ENCODE data around the gene OPCML. TPM values are rescaled to one million over a fixed set of nuclear protein-coding genes. Genes with fewer than 3 reads are reported as not detected.

The OPCML gene
- total RNA-seq, 1 experiment from 2014 or later: 0.94 TPM

GRCh38 chr11:132429685-132430084, 1102.6 kb downstream of the OPCML start:
- Histone ChIP-seq H3K27me3 (ENCODE audit: insufficient read depth, low read length) (no peaks in the 10 kb centered on the region), H2BK20ac (ENCODE audit: low read depth, low read length, poor library complexity, severe bottlenecking) (no peak overlapping the region), H3K4me1 (ENCODE audit: insufficient read depth, low read length) (no peaks in the 10 kb centered on the region; the same call in 1 of the 2 replicates), H3K18ac (ENCODE audit: insufficient read length, low read depth, low read length) (no peak overlapping the region), H3K23me2 (ENCODE audit: insufficient read length, low read depth, low read length, poor library complexity, severe bottlenecking) (no peaks in the 10 kb centered on the region), H4K20me1 (ENCODE audit: control insufficient read depth, insufficient read depth, insufficient read length) (no peaks in the 10 kb centered on the region), H2BK120ac (ENCODE audit: low read depth, low read length, poor library complexity, severe bottlenecking) (no peak overlapping the region), H3K9ac (ENCODE audit: extremely low read depth, insufficient read length, low read length) (no peak overlapping the region), H3K4me2 (ENCODE audit: insufficient read depth, insufficient read length, low read length) (no peak overlapping the region), H3K56ac (ENCODE audit: insufficient read length, low read depth, low read length) (no peak overlapping the region), H2BK12ac (ENCODE audit: insufficient read length, low read depth, low read length) (no peak overlapping the region), H2AFZ (ENCODE audit: low read length) (no peak overlapping the region), H2AK5ac (ENCODE audit: insufficient read length, low read length) (no peak overlapping the region), H3K27ac (ENCODE audit: insufficient read length, low read depth, low read length) (no peak overlapping the region), H4K5ac (ENCODE audit: insufficient read length, low read depth, low read length) (no peak overlapping the region), H3K79me1 (ENCODE audit: insufficient read depth, low read depth, low read length, poor library complexity, severe bottlenecking) (no peaks in the 10 kb centered on the region), H4K91ac (ENCODE audit: insufficient read length, low read depth, low read length) (no peak overlapping the region), H3K79me2 (ENCODE audit: insufficient read depth, low read length) (no peaks in the 10 kb centered on the region), H2BK15ac (ENCODE audit: low read depth, low read length) (no peak overlapping the region), H2BK5ac (ENCODE audit: insufficient read length, low read length) (no peak overlapping the region), H3K9me3 (ENCODE audit: control insufficient read depth, low read depth, low read length) (no peaks in the 10 kb centered on the region), H3K4ac (ENCODE audit: low read depth, low read length) (no peak overlapping the region), H3K14ac (ENCODE audit: insufficient read depth, low read length) (peak overlapping the region; percentile 16; the same call in 1 of the 2 replicates), H4K8ac (replicated peaks; ENCODE audit: insufficient read length, low read depth, low read length) (no peak overlapping the region), H3T11ph (ENCODE audit: low read length) (no peak overlapping the region), H3K23ac (ENCODE audit: insufficient read length, low read depth, low read length) (no peak overlapping the region)
- no CpG with 5 or more reads among the region's 8 CpGs for whole genome bisulfite sequencing (ENCODE audit: extremely low coverage, insufficient read length, low lambda C conversion rate)
- H3K36me3 Mint-ChIP-seq (ENCODE audit: insufficient read depth in 1 of 3, low read depth in 3 of 3): no peaks in the 10 kb centered on the region
- peaks cover 2% of the 10 kb centered on the region; the same call in 1 of the 2 replicates for H3K27me3 Mint-ChIP-seq (ENCODE audit: low read depth)
- H3K27ac Mint-ChIP-seq: peak overlapping the region in 1 of 3 experiments; percentile 94; a peak in 2 of 7 replicates
- H3K9me3 Mint-ChIP-seq: no peaks in the 10 kb centered on the region
- H3K4me1 Mint-ChIP-seq: peaks cover 25% of the 10 kb centered on the region in 2 experiments
- no peak overlapping the region for H3K4me3 Mint-ChIP-seq
- TF ChIP-seq CTCF (conservative IDR thresholded peaks at IDR 0.05): no peak
- DNase-seq: no peak

Data from H9 (cell line).